ENCODE measurements around the gene TRIM54. TPM values are rescaled to one million over a fixed set of nuclear protein-coding genes. Genes with fewer than 3 reads are reported as not detected.

TRIM54 gene
- total RNA-seq, 6 experiments from 2014 or later = 0.14 to 0.25 TPM; not detected in 4

DNA sequence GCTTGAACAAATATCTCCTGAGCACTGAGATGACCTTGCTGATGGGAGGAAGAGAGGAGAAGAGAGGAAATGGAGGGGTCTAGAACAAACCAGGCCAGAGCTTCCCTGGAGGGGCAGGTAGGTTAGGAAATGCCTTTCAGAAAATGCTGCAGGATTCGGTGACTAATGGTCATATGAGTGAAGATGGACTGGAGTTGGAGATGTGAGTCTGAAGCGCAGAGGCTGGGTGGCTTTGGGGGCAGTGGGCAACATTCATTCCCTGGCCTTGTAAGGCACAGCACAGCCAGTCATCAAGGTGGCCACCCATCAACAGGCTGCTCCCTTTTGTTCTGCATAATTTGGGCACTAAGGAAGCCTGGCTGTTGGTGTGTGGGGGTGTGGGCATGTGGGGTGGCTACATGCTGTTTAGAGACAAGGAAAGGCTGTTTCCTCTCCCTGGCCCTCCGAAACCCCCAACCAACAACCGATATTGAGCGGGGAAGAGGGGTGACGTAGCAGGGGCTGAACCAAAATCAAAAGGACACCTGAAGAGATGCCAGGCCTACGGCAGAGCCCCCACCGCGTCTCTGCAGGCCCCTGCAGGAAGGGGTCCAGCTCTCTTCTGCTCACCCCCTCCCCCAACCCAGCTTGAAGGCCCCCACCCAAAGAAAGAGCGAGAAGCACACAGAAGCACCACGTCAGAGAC is 20.8 kb upstream of the TRIM54 start:
- Histone ChIP-seq H3K36me3 (no peaks in the 10 kb centered on the region), H3K4me3 (no peak overlapping the region), H3K4me1 (peaks cover 0 to 31% (median 2%) of the 10 kb centered on the region in 4 donors), H3K27ac (no peak overlapping the region), H3K27me3 (peaks cover 0 to 27% of the 10 kb centered on the region in 2 donors), H3K9me3 (no peaks in the 10 kb centered on the region)
- DNase-seq (no peak), ATAC-seq (no peak)
- intact Hi-C loops (cut with DNase I) = no loop called here
- 48% methylated on average over 7 of the region's 11 CpGs for WGBS (ENCODE audit: insufficient coverage, low coverage, low lambda C conversion rate, missing lambda C conversion rate)
- TF ChIP-seq, protein P1, sequence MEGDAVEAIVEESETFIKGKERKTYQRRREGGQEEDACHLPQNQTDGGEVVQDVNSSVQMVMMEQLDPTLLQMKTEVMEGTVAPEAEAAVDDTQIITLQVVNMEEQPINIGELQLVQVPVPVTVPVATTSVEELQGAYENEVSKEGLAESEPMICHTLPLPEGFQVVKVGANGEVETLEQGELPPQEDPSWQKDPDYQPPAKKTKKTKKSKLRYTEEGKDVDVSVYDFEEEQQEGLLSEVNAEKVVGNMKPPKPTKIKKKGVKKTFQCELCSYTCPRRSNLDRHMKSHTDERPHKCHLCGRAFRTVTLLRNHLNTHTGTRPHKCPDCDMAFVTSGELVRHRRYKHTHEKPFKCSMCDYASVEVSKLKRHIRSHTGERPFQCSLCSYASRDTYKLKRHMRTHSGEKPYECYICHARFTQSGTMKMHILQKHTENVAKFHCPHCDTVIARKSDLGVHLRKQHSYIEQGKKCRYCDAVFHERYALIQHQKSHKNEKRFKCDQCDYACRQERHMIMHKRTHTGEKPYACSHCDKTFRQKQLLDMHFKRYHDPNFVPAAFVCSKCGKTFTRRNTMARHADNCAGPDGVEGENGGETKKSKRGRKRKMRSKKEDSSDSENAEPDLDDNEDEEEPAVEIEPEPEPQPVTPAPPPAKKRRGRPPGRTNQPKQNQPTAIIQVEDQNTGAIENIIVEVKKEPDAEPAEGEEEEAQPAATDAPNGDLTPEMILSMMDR (IDR thresholded peaks at IDR 0.05) = no peak
- no peak for TF ChIP-seq POLR2A (IDR thresholded peaks at IDR 0.05)

DNA sequence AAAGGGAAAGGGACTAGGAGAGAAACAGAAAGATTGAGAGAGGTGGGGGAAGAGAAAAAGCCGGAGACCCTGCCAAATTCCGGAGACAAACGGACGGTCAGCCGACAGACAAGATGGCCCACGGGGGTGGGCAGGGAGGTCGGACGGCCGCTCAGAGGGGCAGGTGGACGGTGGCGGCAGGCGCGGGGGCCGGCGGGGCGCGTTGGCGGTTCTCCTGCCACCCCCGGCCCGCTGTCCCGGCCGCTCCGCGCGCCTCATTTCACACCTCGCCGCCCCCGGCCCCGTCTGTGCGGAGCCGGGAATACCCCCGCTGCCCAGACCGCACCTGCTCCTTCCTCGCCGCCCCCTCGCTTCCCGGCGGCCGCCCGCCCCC is 20.3 kb upstream of the TRIM54 start:
- H3K4me1 ChIP-seq = peaks cover 0 to 31% (median 2%) of the 10 kb centered on the region in 4 donors
- no peaks in the 10 kb centered on the region for H3K9me3 ChIP-seq
- intact Hi-C loops (cut with DNase I) = no loop called here
- no peak for ATAC-seq
- peaks cover 0 to 27% of the 10 kb centered on the region in 2 donors for H3K27me3 ChIP-seq
- no peak for DNase-seq
- no peak for TF ChIP-seq POLR2A (IDR thresholded peaks at IDR 0.05)
- TF ChIP-seq, protein P1 (IDR thresholded peaks at IDR 0.05) = no peak
- no peak overlapping the region for H3K4me3 ChIP-seq
- no peak overlapping the region for H3K27ac ChIP-seq
- H3K36me3 ChIP-seq = no peaks in the 10 kb centered on the region
- WGBS (ENCODE audit: insufficient coverage, low coverage, low lambda C conversion rate, missing lambda C conversion rate) = 14% methylated on average over 11 of the region's 40 CpGs

DNA sequence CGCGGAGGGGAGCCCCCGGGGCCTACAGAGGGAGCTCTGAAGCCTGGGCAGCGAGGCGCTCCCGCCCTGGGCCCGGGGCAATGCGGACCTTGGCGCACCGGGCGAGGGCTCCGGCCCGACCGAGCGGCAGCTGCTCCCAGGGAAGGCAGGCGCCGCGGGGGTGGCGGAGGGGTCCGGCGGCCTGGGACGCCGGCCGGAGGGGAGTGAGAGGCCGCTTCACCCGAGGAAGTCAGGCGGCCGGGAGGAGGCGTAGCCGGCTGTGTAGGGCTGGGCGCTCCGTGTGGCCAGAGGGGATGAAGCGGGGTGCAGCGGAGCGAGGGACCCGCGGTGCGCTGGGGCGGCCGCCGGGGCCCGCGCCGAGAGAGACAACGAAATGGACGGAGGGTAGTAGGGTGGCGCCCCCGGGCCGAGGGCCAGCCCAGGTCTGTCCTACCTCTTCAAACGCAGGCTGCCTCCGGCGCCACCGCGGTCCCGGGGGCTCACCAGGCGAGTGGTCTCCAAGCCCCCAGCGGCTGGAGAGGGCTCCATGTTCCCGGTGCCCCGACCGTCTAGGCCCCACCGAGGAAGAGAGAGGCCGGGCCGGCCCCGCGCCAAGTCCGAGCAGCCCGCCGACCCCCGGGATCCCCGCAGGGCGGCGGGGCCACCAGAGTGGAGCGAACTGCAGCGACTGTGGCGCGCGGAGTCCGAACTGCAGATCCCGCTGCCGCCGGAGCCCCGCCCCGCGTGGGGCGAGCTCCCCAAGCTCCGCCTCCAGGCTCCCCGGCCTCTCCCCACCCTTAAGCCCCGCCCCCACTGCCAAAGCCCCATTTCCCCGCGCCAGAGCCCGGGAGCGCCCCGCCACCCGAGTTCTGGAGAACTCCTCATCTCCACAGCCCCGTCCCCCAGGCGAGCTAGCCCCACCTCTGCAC is 19.6 kb upstream of the TRIM54 start, which contains the start of gene SLC30A3:
TSS of gene SLC30A3 (minus strand) at position 669 of the 908 bp plus-strand sequence. CDS start at position 528, 141 bp downstream.
- DNase-seq (peak; percentile 70 to 72 (median 71)), ATAC-seq (peak; percentile 86 to 89 (median 88))
- Histone ChIP-seq H3K9me3 (no peaks in the 10 kb centered on the region), H3K36me3 (no peaks in the 10 kb centered on the region), H3K4me1 (peaks cover 0 to 31% (median 2%) of the 10 kb centered on the region in 4 donors), H3K27ac (no peak within 1 kb of the TSS), H3K4me3 (peak within 1 kb of the TSS; percentile 25 to 51 (median 39)), H3K27me3 (peaks cover 0 to 27% of the 10 kb centered on the region in 2 donors)
- intact Hi-C loops (cut with DNase I) = no loop called here
- no peak for TF ChIP-seq POLR2A (IDR thresholded peaks at IDR 0.05)
- TF ChIP-seq, protein P1 (IDR thresholded peaks at IDR 0.05) = no peak
- 5% methylated on average over 11 of the region's 96 CpGs for WGBS (ENCODE audit: insufficient coverage, low coverage, low lambda C conversion rate, missing lambda C conversion rate)

DNA sequence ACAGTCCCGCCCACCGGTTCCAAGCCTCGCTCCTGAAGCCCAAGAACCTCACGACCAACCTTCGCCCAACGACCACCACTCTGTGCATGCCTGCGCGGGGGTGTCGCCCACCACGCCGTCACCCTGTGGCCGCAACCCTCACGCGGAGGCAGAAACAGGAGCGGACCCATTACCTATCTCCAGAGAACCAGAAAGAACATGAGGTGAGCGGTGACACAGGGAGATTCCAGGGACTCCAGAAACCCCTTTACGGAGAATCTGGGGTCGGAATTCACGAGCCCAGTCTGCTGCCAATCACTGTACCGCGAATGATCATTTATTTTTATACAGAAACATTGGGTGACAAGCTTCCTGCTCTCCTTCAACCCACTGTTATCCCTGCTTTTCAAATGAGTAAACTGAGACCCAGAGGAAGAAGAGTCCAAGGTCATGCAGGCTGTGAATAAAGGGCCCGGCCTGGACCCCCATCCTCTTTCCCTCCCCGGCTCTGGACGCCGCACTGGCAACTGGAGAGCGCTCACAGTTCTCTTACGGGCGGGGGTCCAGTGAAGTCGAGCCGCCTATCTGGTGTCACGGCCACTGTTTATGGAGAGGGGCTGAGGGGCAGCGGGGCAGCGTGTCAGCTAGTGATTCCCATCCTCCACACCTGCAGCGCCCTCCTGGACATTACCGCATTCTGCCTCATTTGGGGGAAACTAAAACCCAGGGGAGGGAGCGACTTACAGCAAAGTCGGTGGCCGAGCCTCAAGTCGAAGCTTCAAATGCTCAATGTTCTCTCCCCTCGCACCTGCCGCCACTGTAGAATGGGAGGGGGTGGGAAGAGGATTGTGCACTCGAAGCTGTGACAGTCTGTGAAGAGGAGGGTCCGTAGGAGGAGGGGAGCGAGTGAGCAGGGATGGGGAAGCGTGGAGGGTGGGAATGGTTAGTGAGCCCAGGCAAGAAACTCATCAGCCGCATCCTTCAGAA is 18.7 kb upstream of the TRIM54 start:
- DNase-seq (no peak), ATAC-seq (no peak)
- TF ChIP-seq, protein P1 (IDR thresholded peaks at IDR 0.05) = no peak
- no peak for TF ChIP-seq POLR2A (IDR thresholded peaks at IDR 0.05)
- no peak overlapping the region for H3K27ac ChIP-seq
- 2% methylated on average over 26 of the region's 46 CpGs for WGBS (ENCODE audit: insufficient coverage, low coverage, low lambda C conversion rate, missing lambda C conversion rate)
- no peaks in the 10 kb centered on the region for H3K36me3 ChIP-seq
- H3K27me3 ChIP-seq = peaks cover 0 to 27% of the 10 kb centered on the region in 2 donors
- intact Hi-C loops (cut with DNase I) = no loop called here
- H3K4me3 ChIP-seq = peak overlapping the region; percentile 25 to 51 (median 39)
- H3K9me3 ChIP-seq = no peaks in the 10 kb centered on the region
- H3K4me1 ChIP-seq = peaks cover 0 to 31% (median 2%) of the 10 kb centered on the region in 4 donors

Data from right lobe of liver (tissue), 6 donors.